NCI-H2107 treated with DMSO at 0.1 percent for 48 hours (cell line): Measurements from ENCODE around the gene WRAP73.
A peak's percentile ranks its signal among the peaks of the same experiment; 100 is the strongest.

ENCODE experiments used
- DNase-seq: peaks from one replicate; lab custom pipeline; 2025; ENCODE audit not compliant: unreplicated experiment; lab: John Stamatoyannopoulos, UW

Gene WRAP73

GRCh38 chr1:3649342-3650247 is at the start of gene WRAP73:
WRAP73 (minus strand) TSS chr1:3650103; CDS start chr1:3649999, 104 bp downstream.
- DNase-seq: peak; percentile 19

GRCh38 chr1:3699596-3699995 is 49.7 kb upstream of the WRAP73 start:
- no peak for DNase-seq

- DNase-seq: no peak
These were observed 48.9 kb upstream of the WRAP73 start for GRCh38 chr1:3698660-3699408.

DNA sequence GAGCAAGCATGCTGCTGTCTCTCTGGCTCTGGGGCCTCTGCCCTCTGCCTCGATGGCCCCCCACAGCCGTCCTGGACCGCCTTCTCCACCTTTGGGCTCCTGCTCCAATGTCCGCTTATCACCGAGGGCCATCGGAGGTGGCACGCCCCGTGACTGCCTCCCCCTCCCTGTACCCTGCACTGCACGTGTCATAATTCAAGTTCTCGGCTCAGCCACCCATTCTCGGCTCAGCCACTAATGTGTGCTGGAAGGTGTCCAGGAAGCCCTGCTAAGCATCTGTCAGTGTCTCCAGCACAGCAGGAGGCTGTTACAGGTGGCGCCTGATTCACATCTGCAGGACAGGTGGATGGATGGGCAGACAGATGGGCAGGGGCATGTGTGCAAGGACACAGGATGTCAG is 47.9 kb upstream of the WRAP73 start:
- peak; percentile 29 for DNase-seq

- no peak for DNase-seq
These were observed 47.2 kb upstream of the WRAP73 start for GRCh38 chr1:3697104-3697503.

DNA sequence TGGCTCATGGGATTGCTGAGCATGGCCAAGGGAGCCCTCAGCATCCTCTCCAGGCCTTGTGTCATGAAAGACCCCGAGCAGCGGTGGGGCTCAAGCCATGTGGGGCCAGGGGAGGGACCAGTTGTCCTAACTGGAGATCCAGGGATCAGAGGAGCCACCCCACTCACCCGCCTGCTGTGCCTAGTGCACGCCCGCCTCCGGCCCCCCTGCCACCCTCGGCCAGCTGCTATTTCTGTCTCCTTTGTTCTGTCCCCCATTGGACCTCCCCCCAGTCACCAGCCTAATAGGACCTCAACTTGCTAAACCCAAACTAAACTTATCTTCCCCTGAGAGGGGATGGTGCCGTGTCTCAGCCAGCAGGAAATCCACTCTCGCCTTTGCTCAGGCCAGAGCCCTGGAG is 46.8 kb upstream of the WRAP73 start:
- no peak for DNase-seq

DNA sequence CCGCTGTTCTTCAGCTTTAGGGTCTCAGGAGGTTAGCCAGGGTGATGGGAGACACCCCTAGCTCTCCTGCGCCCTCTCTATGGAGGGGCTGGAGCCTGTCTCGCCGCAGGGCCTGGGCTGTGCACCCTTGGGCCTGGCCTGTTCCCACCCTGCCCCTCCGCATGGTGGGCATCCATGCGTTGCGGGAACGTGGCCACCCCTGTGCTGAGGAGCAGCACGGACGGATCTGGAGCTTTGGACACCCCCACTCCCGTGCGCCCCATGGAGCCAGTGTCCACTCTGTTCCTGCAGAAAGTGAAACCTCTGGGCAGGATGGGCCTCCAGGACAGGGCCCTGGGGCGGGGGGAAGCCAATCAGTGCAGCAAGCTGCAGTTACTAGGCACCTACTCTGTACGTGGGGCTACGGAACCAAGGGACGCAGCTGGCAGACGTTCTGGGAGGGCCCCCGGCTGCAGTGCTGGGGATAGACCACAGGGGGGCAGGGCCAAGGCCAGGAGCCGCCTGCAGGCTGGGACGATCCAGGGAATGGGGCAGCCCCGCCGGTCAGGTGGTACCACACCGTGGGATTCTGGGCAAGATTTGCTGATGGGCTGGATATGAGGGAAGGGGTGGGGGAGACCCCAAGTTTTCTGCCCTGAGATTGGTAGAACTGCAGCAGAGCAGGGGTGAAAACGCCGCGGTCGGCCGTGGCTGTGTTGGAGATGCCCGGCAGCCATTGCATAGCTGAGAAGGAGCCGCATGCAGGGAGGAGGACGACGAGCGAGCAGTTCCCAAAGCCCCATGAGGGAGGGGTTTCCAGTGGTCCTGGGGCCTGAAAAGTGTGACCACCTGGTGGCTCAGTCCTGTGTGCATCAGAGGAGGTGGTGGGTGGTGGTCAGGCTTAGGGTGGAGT is 45.7 kb upstream of the WRAP73 start:
- no peak for DNase-seq

DNA sequence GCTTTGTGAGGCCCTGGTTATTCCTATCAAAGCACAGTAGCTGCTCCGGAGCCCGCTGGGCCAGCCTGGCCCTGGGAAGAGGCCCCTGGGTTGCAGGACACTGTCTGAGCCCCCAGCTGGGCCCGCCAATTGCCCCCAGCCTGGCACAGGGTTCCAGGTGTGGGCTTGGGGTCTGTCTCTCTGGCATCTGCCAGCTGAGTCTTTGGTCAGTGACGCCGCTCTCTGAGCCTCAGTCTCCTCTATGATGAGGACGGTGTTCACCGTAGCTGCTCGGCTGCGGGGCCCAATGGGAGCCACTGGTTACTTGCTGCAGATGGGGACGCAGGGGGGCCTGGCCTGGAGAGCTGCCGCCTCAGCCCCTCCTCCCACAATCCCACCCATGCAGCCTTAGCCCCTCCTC is 43.4 kb upstream of the WRAP73 start:
- no peak for DNase-seq

- DNase-seq: no peak
These were observed 42.7 kb upstream of the WRAP73 start for GRCh38 chr1:3692598-3692997.

DNA sequence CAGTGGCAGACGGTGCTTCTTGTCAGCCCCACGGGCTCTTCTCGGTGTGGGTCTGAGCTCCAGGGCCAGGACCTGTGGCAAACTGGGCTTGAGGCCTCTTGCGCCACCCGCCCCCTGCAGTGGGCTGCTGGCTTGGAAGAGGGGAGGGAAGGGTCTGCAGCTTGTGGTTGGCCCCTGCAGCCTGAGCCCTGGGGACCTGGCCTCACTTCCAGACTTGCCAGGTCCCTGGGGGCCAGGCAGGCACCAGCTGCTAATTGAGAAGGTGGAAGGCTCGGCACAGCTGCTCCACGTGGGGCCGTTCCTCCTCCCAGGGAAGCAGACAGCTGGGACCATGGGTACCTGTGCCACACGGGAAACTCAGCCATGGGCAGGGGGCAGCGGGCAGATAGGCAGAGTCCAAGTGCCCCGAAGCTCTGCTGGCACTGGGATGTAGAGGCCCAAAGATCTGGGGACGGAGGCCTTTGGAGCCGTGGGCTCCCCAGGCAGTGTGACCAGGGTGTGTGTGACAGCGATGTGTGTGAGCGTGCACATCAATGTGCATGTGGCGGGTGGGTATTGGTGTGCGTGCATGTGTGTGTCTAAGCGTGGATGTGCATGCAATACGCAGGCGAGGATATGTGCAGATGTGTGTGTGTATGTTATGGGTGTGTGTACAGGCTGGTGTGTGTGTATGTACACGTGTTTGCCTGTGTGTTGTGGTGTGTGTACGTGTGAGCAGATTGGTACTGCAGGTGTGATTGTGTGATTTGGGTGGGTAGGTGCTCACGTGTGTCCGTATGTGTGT is 41.7 kb upstream of the WRAP73 start:
- no peak for DNase-seq

- DNase-seq: no peak
These were observed 40.6 kb upstream of the WRAP73 start for GRCh38 chr1:3690282-3691065.

- DNase-seq: no peak
These were observed 39.3 kb upstream of the WRAP73 start for GRCh38 chr1:3689138-3689750.

DNA sequence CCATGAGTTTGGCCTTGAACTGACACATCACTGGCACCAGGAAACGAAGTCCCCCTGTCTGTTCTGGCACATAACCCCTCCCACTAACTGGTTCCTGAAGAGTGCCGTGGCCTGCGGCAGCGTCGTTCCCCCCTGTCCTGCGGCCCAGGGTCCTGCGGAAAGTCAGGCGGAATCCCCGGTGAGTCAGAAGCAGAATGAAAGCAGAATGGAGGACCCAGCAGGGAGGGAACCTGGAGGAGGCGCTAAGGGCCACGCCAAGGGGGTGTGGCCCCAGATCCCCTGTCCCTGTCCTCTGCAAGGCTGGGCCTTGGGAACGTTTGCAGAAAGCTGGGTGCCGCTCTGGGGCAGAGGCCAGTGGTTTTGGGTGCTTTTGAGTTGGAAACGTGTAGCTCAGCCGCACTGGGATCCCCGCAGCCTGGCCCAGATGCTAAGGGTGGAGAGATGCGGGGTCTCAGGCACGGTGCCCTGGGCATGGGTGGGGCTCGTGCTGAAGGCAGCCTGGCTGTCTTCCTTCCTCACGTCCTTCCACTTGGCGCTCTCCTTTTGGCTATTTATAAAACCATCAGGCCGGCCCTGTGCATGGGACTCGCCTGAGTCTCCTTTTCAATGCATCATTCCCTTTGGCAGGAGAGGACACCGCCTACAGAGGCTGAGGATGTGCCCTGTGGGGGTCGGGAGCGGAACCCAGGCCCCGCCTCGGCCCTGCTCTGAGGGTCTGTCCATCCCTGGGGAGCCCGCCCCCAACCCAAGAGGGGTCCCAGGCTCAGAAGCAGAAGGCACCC is 38.6 kb upstream of the WRAP73 start:
- DNase-seq: no peak

DNA sequence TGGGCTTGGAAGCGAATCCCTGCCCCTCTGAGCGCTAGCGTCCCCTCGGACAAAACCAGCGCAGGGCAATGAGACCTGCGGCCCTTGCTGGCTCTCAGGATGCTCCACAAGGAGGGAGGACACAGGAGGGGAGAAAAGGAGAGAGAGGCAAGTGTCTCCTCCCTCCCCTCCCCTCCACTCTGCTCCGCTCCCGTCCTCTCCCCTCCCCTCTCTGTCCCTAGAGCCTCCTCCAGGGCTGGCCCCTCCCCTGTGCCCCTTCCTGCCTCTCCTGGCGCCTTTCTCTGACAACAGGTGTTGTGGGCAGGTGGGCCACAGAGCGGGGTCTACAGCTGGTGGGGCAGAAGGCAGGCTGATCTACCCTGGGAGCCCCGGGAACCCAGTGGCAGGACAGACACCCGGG is 37.6 kb upstream of the WRAP73 start:
- no peak for DNase-seq

DNA sequence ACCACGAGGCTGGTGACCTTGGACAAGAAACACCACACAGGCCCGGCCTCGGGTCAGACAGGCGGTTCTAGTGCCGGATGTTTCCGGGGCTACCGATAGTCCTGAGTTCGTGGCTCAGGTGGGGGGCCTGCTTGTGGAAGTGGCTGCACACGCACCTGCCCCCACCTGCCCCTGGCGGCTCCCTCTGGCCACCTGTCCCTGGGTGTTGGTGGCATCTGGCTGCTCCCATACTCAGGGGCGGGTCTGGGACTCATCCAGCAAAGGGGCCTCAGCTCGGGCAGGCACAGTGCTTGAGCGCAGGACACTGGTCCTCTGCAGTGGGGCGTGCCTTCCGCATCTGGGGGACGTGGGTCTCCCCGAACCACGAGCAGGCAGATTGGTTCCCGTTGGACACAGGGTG is 36.0 kb upstream of the WRAP73 start:
- no peak for DNase-seq

- no peak for DNase-seq
These were observed 35.3 kb upstream of the WRAP73 start for GRCh38 chr1:3685222-3685621.

DNA sequence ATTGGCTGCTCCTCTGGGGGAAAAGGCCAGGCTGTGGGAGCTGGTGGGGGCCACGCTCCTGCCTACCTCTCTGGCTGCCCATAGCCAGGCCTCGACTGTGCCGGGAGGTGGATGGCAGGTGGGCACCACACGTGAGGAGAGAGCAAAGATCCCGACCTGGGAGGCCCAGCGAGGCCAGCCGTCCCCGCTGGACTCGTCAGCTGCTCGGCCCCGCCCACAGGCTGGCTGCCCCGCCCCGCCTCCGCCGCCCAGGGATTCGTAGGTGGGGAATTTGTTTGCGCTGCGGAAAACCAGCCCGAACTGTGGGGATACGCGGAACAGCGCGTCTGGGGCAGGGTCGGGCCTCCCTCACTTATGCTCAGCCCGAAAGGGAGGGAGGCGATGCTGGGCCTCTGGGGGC is 34.1 kb upstream of the WRAP73 start:
- DNase-seq: no peak

DNA sequence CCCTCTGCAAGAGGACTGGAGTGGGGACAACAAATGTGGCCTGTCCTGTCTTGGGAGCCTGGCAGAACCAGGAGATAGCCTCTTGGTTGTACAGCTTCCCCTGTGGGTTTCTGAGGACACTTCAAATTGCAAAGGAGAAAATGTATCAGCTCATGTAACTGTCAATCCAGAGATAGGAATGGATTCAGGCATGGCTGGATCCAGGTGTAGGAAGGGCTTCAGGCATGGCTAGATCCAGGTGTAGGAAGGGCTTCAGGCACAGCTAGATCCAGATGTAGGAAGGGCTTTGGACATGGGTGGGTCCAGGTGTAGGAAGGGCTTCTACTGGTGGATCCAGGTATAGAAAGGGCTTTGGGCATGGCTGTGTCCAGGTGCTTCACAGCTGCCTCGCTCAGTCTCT is 33.3 kb upstream of the WRAP73 start:
- no peak for DNase-seq
